HG03432 (cell line): ENCODE results near the gene TGIF2.

Source experiments
- ATAC-seq: cut with Tn5 transposase; IDR thresholded peaks from one replicate; pipeline ENCODE4 v1.9.1; 2021; ENCODE audit warnings: mild to moderate bottlenecking, moderate library complexity; ENCODE audit not compliant: unreplicated experiment

The TGIF2 gene

DNA sequence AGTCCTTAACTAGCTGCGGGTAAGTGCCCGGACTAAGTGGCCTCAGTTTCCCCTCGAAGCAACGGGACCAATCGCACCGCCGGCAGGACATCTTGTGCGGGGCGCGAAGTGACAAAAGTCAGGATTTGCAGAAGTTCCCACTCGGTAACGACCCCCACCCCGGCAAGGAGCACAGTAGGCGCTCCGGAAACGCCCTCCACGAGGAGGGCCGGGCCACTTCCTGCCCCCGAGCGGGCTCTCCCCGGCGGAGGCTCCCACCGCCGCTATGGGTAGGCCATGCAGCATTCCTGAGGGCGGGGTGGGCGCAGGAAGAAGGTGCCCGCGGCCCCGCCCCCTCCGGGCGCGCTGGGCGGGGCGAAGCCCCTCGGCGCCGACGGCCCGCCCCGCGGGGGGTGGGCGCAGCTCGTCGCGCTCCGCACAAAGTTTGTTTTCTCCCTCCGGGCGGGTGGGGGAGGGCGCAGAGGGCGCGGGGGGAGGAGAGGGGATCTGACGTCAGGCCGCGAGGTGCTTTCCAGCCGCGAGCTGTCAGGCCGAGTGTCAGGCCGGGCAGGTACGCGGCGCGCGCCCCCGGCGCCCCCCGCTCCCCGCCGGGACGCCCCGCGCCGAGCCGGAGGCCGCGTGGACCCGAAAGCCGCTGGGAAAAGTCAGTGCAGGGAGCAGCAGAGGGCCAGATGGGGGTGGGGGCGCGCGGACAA is at the start of gene TGIF2:
TSS of gene TGIF2 (plus strand) at position 495 of the 695 bp plus-strand sequence. CDS start 5,178 bp downstream, outside the sequence.
- peak; percentile 73 for ATAC-seq

- no peak for ATAC-seq
Observed at GRCh38 chr20:36525620-36526365, 47.6 kb upstream of the TGIF2 start.

DNA sequence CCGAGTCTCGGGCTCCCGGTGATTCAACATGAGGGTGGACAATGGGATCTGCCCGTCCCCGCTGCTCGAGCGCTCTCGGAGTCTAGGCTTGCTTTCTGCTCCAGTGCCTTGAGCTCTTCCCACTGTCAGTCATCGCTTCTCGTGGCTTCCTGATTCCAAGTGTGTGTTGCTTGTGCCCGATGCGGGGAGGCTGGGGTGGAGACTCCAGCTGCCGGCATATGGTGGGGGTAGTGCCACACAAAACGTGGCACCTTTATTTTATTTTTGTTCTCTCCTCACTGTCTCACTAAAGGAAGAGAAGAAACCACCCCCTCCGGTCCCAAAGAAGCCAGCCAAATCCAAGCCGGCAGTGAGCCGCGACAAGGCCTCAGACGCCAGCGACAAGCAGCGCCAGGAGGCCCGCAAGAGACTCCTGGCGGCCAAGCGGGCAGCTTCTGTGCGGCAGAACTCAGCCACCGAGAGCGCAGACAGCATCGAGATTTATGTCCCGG is 46.8 kb upstream of the TGIF2 start:
- no peak for ATAC-seq

DNA sequence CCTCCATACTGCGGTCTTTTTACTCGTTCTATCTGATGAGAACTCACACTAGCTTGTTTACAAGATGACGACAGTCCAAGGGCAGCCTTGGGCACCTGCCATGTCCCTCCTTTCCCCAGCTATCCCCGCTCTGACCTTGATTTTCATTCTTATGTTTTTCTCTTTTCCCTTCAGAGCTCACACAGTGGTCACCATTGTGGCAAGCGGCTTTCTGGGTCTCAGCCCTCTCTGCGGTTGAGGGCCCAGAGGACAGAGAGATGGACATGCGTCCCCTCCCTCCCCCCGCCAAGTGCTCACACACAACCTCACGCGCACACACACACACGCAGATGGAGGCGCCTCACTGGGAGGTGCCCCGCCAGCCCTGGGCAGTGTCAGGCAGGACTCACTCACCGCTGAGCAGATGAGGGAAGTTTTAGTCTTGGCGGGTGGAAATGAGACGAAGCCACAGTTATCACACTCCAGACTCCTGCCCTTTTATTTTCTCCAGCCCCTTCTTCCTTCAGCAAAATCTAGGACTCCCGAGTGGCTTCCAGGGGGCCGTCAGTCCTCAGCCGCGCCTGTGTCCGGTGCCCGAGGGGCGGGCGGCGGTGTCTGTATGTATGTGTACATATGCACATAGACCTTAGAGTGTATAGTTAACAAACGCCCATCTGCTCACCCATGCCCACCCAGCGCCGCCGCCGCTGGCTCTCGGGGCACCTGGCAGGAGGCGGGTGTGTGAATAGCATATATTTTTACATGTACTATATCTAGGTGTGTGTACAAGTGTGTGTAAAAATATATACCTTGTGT is 45.9 kb upstream of the TGIF2 start:
- no peak for ATAC-seq

DNA sequence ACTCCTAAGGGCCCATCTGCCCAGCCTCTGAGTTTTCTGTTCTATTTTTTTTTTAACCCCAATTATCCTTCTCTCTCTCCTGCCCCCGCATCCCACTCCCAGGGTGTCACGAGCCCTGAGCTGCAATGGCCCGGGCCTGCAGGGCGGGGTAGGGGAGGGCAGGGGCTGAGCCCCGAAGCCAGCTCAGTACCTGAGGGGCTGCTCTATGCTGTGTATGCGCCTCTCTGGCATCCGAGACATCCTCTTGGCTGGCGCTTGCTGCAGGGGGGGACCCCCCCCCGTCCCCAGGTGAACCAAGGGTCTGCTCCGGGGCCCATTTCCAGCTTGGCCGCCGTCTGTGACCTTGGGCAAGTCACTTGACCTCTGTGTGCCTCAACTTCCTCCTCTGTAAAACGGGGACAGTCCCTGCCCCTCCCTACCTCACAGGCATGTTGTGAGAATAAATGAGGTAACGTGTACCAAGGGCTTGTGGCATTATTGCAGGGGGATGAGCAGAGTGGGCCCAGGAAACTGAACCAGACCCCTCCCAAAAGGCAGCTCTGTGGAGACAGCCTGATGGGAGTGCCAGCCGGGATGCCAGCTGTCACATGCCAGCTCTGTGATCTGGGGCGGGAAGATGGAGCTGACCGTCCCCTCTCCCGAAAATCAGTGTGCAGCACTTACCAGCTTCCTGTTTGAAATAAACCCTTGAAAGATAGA is 45.1 kb upstream of the TGIF2 start:
- ATAC-seq = no peak

GRCh38 chr20:36528875-36529417 is 44.5 kb upstream of the TGIF2 start:
- ATAC-seq = no peak

- no peak for ATAC-seq
Observed at GRCh38 chr20:36532388-36532787, 41.0 kb upstream of the TGIF2 start.

GRCh38 chr20:36532822-36533221 is 40.6 kb upstream of the TGIF2 start:
- ATAC-seq = no peak

DNA sequence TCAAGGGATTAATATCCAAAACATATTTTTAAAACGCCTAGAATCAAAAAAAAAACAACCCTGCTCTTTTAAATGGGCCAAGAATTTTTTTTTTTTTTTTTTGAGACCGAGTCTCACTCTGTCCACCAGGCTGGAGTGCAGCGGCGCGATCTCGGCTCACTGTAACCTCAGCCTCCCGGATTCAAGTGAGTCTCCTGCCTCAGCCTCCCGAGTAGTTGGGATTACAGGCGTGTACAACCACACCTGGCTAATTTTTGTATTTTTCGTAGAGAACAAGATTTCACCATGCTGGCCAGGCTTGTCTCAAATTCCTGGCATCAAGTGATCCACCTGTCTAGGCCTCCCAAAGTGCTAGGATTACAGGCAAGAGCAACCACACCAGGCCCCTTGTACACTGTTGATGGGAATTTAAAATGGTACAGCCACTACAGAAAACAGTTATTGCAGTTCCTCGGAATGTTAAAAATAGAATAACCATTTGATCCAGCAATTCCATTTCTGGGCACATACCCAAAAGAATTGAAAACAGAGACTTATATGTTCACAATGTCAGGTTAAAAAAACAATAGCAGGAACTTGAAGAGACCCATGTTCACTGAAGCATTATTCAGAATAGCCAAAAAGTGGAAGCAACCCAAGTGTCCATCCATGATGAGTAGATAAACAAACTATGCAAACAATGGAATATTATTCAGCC is 35.2 kb upstream of the TGIF2 start:
- ATAC-seq = no peak

DNA sequence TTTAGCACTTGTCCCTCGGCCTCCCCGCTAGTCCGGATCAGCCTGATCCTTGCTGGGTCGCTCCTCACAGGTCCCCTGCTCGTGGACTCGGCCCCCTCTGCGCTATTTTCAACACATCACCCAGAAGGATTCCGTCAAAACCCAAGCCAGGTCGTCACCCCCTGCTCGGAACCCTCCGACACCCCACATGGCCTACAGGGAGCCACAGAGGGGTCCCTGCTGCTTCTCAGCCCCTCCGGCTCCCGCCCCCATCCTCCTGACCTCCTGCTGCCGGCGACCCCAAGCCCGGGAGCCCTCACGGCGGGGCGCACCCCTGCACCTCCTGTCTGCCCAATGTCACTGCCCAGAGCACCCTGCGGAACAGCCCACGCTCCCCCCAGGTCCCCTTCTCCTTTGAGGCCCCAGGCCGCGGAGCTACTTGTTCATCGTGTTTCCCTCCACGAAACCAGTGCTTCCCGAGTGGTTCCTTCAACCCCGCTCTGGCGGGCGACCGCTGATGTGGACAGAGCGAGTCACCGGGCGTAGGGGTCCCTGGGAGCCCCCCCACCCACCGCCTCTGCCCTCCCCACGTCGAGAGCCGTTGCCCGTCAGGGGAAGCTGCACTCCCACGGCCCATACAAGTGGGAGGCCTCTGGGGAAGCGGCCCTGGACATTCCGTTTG is 32.7 kb upstream of the TGIF2 start:
- no peak for ATAC-seq

DNA sequence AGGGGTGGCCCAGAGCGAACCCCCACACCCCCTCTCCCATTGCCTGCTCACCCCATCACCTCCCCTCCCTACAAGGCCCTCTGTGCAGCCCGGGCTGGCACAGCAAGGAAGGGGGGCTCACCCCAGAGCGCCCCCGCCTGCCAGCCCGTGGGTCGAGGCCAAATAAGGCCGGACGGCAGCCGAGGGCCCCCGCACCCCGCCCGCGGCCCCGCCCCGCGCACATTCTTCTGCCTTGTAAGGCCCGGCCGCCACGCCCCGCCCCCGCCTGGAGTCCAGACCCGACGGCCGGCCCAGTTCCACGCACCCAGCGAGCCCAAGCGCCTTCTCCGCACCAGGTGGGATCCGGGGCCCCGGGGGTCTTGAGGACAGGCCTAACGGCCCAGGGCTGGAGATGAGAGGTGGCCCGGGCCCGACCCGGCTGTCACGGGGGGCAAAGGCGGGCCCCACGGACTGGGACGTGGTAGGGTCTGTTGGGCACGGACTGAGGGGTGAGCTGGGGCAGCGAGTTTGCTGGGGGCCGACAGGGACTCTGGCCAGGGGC is 32.1 kb upstream of the TGIF2 start, which contains the start of gene MYL9:
TSS of gene MYL9 (plus strand) at position 293 of the 541 bp plus-strand sequence. CDS start 3,366 bp downstream, outside the sequence.
- ATAC-seq = no peak

DNA sequence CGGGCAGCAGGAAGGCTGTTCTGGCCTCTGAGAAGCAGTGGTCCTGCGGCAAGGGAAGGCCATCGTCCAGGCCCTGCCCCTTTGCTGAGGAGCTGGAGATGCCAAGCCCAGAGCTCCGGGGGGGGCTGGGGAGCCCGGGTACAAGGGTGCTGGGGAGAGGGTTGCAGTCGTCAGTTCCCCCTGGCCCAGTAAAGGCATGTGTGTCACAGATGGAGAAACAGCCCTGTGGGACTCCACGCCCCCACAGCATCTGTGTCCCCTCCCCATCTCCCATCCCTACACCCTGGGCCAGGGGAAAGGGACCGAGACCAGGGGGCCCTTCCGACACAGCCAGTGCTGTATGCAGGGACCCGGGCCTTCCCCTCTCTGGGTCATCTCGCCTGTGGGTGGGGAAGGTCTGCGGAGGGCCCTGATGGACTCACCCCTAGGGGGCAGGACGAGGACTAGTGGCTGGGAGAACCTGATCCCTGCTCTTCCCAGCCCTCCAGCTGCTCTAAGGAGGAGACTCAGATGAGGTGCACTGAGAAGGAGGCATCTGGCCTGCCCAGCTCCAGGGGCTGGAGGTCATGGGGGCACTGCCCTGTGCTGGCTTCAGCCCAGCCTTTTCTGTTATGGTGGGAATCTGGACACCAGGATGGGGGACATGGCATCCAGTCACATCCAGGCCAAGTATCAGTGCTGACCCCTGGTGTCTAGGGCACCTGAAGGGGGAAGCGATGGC is 31.5 kb upstream of the TGIF2 start:
- no peak for ATAC-seq

DNA sequence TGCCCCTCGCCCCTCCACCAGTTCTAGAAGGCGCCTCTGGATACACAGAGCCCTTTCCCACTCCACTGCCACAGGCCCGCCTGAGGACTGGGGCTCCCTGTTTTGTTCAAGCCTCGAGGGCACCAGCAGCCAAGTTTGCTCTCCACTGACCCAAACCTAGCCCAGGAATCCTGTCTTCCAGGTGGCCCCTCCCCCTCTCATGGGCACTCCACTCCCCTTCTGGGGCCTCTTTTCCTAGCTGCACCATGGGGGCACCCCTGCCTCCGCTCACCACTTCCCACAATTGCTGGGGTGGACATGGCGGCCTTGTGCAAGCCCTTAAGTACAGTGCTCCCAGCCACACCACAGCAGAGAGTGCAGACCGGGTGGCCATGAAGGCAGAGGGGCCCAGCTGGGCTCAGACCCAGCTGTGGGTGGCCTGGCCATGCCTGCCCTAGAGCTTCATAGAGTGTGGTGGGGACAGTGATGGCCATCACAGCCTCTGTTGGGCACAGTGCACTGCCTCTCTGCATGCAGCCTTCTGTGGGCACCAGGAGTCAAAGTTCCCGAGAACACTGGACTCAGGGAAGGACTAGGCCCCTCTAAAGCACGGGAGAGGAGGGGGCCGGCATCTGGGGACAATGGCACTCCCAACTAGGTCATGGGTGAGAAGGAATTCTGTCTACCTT is 30.7 kb upstream of the TGIF2 start:
- no peak for ATAC-seq

DNA sequence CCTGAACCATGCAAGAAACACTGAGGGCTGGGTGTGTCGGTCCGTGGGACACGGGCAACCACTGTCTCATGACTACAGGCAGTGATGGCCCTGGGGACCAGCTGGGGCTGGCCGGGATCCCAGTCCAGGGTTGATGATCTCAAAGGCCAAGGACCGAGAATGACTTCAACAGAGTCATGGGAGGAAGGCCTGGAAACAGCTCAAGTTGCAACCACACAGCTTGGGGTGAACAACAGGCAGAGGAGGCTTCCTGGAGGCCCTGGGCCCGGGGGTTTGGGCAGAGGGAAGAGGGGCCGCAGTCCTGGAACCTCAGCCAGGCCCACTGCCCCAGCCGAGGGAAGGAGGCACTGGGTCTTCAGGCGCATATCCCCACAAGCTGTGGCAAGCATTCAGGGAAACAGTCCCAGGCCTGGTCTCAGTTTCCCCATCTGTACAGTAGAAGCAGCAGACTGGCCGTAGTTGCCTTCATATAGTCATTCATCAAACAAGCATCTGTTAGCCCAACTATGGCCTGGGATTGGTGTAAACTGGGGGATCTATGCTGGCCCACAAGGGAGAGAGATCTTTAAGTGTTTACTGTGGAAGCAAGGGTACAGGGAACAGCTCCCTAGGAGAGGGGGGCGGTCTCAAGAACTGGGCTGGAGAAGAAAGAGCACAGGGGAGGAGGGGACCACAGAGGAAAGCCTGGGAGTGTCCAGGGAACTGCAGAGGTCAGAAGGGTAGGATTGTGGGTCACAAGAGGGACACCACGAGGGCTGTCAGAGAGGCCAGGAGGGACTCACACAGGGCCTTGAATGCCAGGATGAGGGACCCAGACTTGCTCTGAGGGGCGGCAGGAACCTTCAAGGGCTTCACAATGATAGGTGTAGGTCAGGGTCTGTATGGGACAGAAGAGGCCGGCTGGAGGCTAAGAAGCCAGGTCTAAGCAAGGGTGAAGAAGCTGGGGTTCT is 29.9 kb upstream of the TGIF2 start:
- no peak for ATAC-seq

- ATAC-seq = no peak
Observed at GRCh38 chr20:36544134-36545018, 29.0 kb upstream of the TGIF2 start.
